H9 (cell line): ENCODE measurements around the gene MYO18A. TPM values are rescaled to one million over a fixed set of nuclear protein-coding genes. Genes with fewer than 3 reads are reported as not detected.

ENCODE experiments used
- DNase-seq: peaks from one replicate; pipeline ENCODE4 v3.0.0-alpha.2; 2017
- H2AFZ ChIP-seq: one replicate; pipeline ENCODE4 v1.6.1; 2013; ENCODE audit warnings: mild to moderate bottlenecking, low read length, control low read depth, moderate library complexity
- H2AK5ac ChIP-seq: 2 replicates; pipeline ENCODE4 v1.6.1; 2013; ENCODE audit warnings: low read length, control low read depth, mixed read lengths; ENCODE audit not compliant: insufficient read length
- H2BK120ac ChIP-seq: one replicate; pipeline ENCODE4 v1.6.1; 2013; ENCODE audit warnings: low read depth, mild to moderate bottlenecking, low read length, control low read depth, inconsistent platforms; ENCODE audit not compliant: poor library complexity, severe bottlenecking
- H2BK12ac ChIP-seq: 2 replicates; pipeline ENCODE4 v1.6.1; 2013; ENCODE audit warnings: low read length, control low read depth, mixed read lengths, low read depth; ENCODE audit not compliant: insufficient read length
- H2BK15ac ChIP-seq: 2 replicates; pipeline ENCODE4 v1.6.1; 2013; ENCODE audit warnings: low read depth, low read length, control low read depth
- H2BK20ac ChIP-seq: one replicate; pipeline ENCODE4 v1.6.1; 2013; ENCODE audit warnings: low read depth, mild to moderate bottlenecking, low read length, control low read depth, inconsistent platforms; ENCODE audit not compliant: poor library complexity, severe bottlenecking
- H2BK5ac ChIP-seq: 2 replicates; pipeline ENCODE4 v1.6.1; 2013; ENCODE audit warnings: low read length, control low read depth, mixed read lengths; ENCODE audit not compliant: insufficient read length
- H3K14ac ChIP-seq: 2 replicates; pipeline ENCODE4 v1.6.1; 2013; ENCODE audit warnings: low read length, control low read depth; ENCODE audit not compliant: insufficient read depth
- H3K18ac ChIP-seq: 2 replicates; pipeline ENCODE4 v1.6.1; 2013; ENCODE audit warnings: low read depth, mild to moderate bottlenecking, mixed read lengths, low read length, control low read depth; ENCODE audit not compliant: insufficient read length
- H3K23ac ChIP-seq: 2 replicates; pipeline ENCODE4 v1.6.1; 2013; ENCODE audit warnings: low read length, control low read depth, mixed read lengths, low read depth; ENCODE audit not compliant: insufficient read length
- H3K23me2 ChIP-seq: 2 replicates; pipeline ENCODE4 v1.6.1; 2013; ENCODE audit warnings: low read depth, mild to moderate bottlenecking, mixed read lengths, low read length, control low read depth; ENCODE audit not compliant: insufficient read length, poor library complexity, severe bottlenecking
- H3K27ac ChIP-seq: 2 replicates; pipeline ENCODE4 v1.5.1; 2013; ENCODE audit warnings: low read length, control low read depth, mixed read lengths, low read depth; ENCODE audit not compliant: insufficient read length
- H3K27me3 ChIP-seq: 2 replicates; pipeline ENCODE4 v1.6.1; 2013; ENCODE audit warnings: low read length, control low read depth, inconsistent platforms; ENCODE audit not compliant: insufficient read depth
- H3K4ac ChIP-seq: 2 replicates; pipeline ENCODE4 v1.6.1; 2013; ENCODE audit warnings: low read depth, mild to moderate bottlenecking, control low read depth, inconsistent platforms, low read length, moderate library complexity
- H3K4me1 ChIP-seq: 2 replicates; pipeline ENCODE4 v1.6.1; 2013; ENCODE audit warnings: low read length, control low read depth, inconsistent platforms; ENCODE audit not compliant: insufficient read depth
- H3K4me2 ChIP-seq: 2 replicates; pipeline ENCODE4 v1.6.1; 2013; ENCODE audit warnings: low read length, control low read depth, mixed read lengths; ENCODE audit not compliant: insufficient read length, insufficient read depth
- H3K56ac ChIP-seq: 2 replicates; pipeline ENCODE4 v1.6.1; 2013; ENCODE audit warnings: low read depth, mild to moderate bottlenecking, mixed read lengths, low read length, control low read depth; ENCODE audit not compliant: insufficient read length
- H3K79me1 ChIP-seq: 2 replicates; pipeline ENCODE4 v1.6.1; 2013; ENCODE audit warnings: low read depth, mild to moderate bottlenecking, moderate library complexity, low read length, control low read depth, inconsistent platforms; ENCODE audit not compliant: insufficient read depth, poor library complexity, severe bottlenecking
- H3K79me2 ChIP-seq: 2 replicates; pipeline ENCODE4 v1.6.1; 2013; ENCODE audit warnings: low read length, control low read depth, inconsistent platforms; ENCODE audit not compliant: insufficient read depth
- H3K9ac ChIP-seq: 2 replicates; pipeline ENCODE4 v1.6.1; 2013; ENCODE audit warnings: low read length, control low read depth, mixed read lengths; ENCODE audit not compliant: insufficient read length; ENCODE audit errors: extremely low read depth
- H3K9me3 ChIP-seq: one replicate; pipeline ENCODE4 v1.6.1; 2013; ENCODE audit warnings: low read depth, low read length, inconsistent platforms; ENCODE audit not compliant: control insufficient read depth
- H3T11ph ChIP-seq: one replicate; pipeline ENCODE4 v1.6.1; 2013; ENCODE audit warnings: mild to moderate bottlenecking, low read length, control low read depth, inconsistent platforms
- H4K20me1 ChIP-seq: one replicate; pipeline ENCODE4 v1.6.1; 2013; ENCODE audit not compliant: control insufficient read depth, insufficient read length, insufficient read depth
- H4K5ac ChIP-seq: 2 replicates; pipeline ENCODE4 v1.6.1; 2013; ENCODE audit warnings: low read depth, mild to moderate bottlenecking, mixed read lengths, low read length, control low read depth; ENCODE audit not compliant: insufficient read length
- H4K8ac ChIP-seq: replicated peaks from 2 replicates; pipeline ENCODE4 v1.6.1; 2013; ENCODE audit warnings: low read length, control low read depth, mixed read lengths, low read depth; ENCODE audit not compliant: insufficient read length
- H4K91ac ChIP-seq: 2 replicates; pipeline ENCODE4 v1.6.1; 2013; ENCODE audit warnings: low read depth, mild to moderate bottlenecking, moderate library complexity, mixed read lengths, low read length, control low read depth; ENCODE audit not compliant: insufficient read length
- H3K27ac Mint-ChIP-seq, 3 experiments: 2 replicates in 2 of 3; 3 replicates in 1 of 3; pipeline ENCODE4 v1.8.0; 2020 to 2021; ENCODE audit warnings: mixed read lengths in 3 of 3, mild to moderate bottlenecking in 1 of 3, moderate library complexity in 1 of 3
- H3K27me3 Mint-ChIP-seq: 2 replicates; pipeline ENCODE4 v1.8.0; 2021; ENCODE audit warnings: low read depth, mild to moderate bottlenecking, moderate library complexity, mixed read lengths
- H3K36me3 Mint-ChIP-seq, 3 experiments: 2 replicates in 2 of 3; 3 replicates in 1 of 3; pipeline ENCODE4 v1.8.0; 2020 to 2021; ENCODE audit warnings: low read depth in 3 of 3, mixed read lengths in 3 of 3; ENCODE audit not compliant: insufficient read depth in 1 of 3
- H3K4me1 Mint-ChIP-seq, 2 experiments: 2 replicates each; pipeline ENCODE4 v1.8.0; 2020; ENCODE audit warnings: mixed read lengths in 2 of 2
- H3K4me3 Mint-ChIP-seq, 2 experiments: 2 replicates in 1 of 2; 3 replicates in 1 of 2; pipeline ENCODE4 v1.8.0; 2020 to 2021; ENCODE audit warnings: mild to moderate bottlenecking in 2 of 2, mixed read lengths in 2 of 2, moderate library complexity in 1 of 2
- H3K9me3 Mint-ChIP-seq, 2 experiments: 2 replicates in 1 of 2; 3 replicates in 1 of 2; pipeline ENCODE4 v1.8.0; 2020; ENCODE audit warnings: mild to moderate bottlenecking in 2 of 2, mixed read lengths in 2 of 2, moderate library complexity in 1 of 2
- CTCF ChIP-seq: fragments of 200-600 bp; sonication (generic); conservative IDR thresholded peaks from 3 replicates; pipeline ENCODE4 v1.8.0; 2021; ENCODE audit warnings: antibody characterized with exemption, mild to moderate bottlenecking
- WGBS: extraction: QIAGEN DNeasy Blood & Tissue Kit; methylation state at CpG from one replicate; pipeline ENCODE4 v1.1.7; 2013; ENCODE audit warnings: missing lambda C conversion rate, low lambda C conversion rate, mixed read lengths; ENCODE audit not compliant: insufficient read length; ENCODE audit errors: extremely low coverage; 5-methylcytosine and 5-hydroxymethylcytosine counted together
- long read RNA-seq: library from polyadenylated mRNA; unstranded; transcript quantifications from one replicate; pipeline ENCODE4 v2.0.0, GENCODE V29; 2020
- total RNA-seq: library from RNA; stranded (reverse); gene quantifications from 2 replicates; pipeline ENCODE4 v1.2.1, GENCODE V29; 2021

MYO18A gene
- total RNA-seq: 20.8 and 21.6 TPM in 2 replicates
- long read RNA-seq, partial matches to known transcripts: 25 of 35 reads
- long read RNA-seq, other reads (novel, unspliced or antisense): 10 of 35 reads

DNA sequence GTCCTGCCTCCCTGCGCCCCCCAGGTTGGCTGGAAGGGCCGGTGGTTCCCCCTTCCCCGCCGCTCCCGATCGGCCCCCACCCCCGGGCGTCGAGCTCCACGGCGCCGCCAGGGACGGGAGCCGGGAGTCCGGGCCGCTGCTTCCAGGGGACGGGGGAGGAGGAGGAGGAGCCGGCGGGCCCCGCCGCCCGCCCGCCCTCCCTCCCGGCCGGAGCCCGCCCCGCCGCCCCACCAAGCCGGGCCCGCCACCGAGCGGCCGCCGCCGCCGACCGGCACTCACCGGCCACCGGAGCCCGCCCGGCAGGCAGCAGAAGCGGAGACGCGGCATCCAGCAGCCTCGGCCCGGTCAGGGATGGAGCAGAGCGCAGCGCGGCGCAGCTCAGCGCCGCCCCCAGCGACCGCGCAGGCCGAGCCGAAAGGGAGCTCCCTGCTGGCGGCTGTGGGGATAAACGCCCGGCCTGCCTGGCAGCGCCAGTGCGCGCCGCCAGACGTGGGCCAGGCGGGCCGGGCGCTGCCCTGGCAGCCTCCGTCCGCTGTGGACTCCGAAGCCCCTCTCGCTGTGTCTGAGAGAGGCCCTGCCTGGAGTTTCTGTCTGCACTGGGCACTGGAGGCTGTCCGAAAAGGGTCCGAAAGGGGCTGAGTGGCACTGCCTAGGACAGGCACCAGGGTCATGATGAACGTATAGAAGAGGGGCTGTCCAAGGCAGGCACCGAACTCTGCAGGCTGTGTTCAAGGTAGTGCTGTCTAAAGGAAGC, at the start of gene MYO18A:
Gene MYO18A (minus strand): TSS at position 365 of the 754 bp plus-strand sequence. CDS start 13,458 bp downstream, outside the sequence.
- no peak within 1 kb of the TSS for H4K91ac ChIP-seq
- no peak within 1 kb of the TSS for H2BK12ac ChIP-seq
- H2AFZ ChIP-seq: no peak within 1 kb of the TSS
- no peak within 1 kb of the TSS for H3K23ac ChIP-seq
- H2BK20ac ChIP-seq: no peak within 1 kb of the TSS
- H3K18ac ChIP-seq: no peak within 1 kb of the TSS
- H3K4me3 Mint-ChIP-seq: peak within 1 kb of the TSS; percentile 75 to 86
- H4K8ac ChIP-seq: no peak within 1 kb of the TSS
- peak; percentile 81 for TF ChIP-seq CTCF
- H3K56ac ChIP-seq: no peak within 1 kb of the TSS
- H3K9ac ChIP-seq: no peak within 1 kb of the TSS
- DNase-seq: peak; percentile 88
- no peak within 1 kb of the TSS; the same call in 1 of the 2 replicates for H3K14ac ChIP-seq
- no peak within 1 kb of the TSS for H3K27ac ChIP-seq
- H4K5ac ChIP-seq: no peak within 1 kb of the TSS
- H3K9me3 ChIP-seq: no peaks in the 10 kb centered on the region
- H2BK5ac ChIP-seq: no peak within 1 kb of the TSS
- peaks cover 29% of the 10 kb centered on the region for H3K27me3 Mint-ChIP-seq
- peaks cover 34% of the 10 kb centered on the region in 2 experiments for H3K4me1 Mint-ChIP-seq
- H3K4ac ChIP-seq: no peak within 1 kb of the TSS
- H4K20me1 ChIP-seq: no peaks in the 10 kb centered on the region
- H3K27me3 ChIP-seq: no peaks in the 10 kb centered on the region
- H3K4me1 ChIP-seq: peaks cover 11% of the 10 kb centered on the region
- no peaks in the 10 kb centered on the region; the same call in 1 of the 2 replicates for H3K79me2 ChIP-seq
- H3T11ph ChIP-seq: no peak within 1 kb of the TSS
- H3K36me3 Mint-ChIP-seq: no peaks in the 10 kb centered on the region
- H3K27ac Mint-ChIP-seq: peak within 1 kb of the TSS; percentile 72 to 97 (median 91); a peak in 3 of 7 replicates
- no CpG with 5 or more reads among the region's 76 CpGs for WGBS
- peak within 1 kb of the TSS; percentile 59 for H3K4me2 ChIP-seq
- no peak within 1 kb of the TSS for H2BK120ac ChIP-seq
- peaks cover 7 to 9% of the 10 kb centered on the region in 2 experiments; a peak in 4 of 5 replicates for H3K9me3 Mint-ChIP-seq
- H2BK15ac ChIP-seq: no peak within 1 kb of the TSS
- H2AK5ac ChIP-seq: no peak within 1 kb of the TSS
- peaks cover 6% of the 10 kb centered on the region for H3K23me2 ChIP-seq
- no peaks in the 10 kb centered on the region for H3K79me1 ChIP-seq
